HG03432 (cell line): ENCODE results near the gene SLC34A1.
"Not testable (repeated sequence)": the region's sequence is repeated elsewhere in the genome, so short reads cannot be mapped to it uniquely, and the experiment has no call there.

Source experiments
- ATAC-seq: cut with Tn5 transposase; IDR thresholded peaks from one replicate; pipeline ENCODE4 v1.9.1; 2021; ENCODE audit warnings: mild to moderate bottlenecking, moderate library complexity; ENCODE audit not compliant: unreplicated experiment

The SLC34A1 gene

GRCh38 chr5:177367981-177368868 is 16.0 kb upstream of the SLC34A1 start:
- no peak for ATAC-seq

GRCh38 chr5:177368869-177369644 is 15.2 kb upstream of the SLC34A1 start:
- no peak for ATAC-seq

- ATAC-seq, result no peak
These were observed 14.4 kb upstream of the SLC34A1 start for GRCh38 chr5:177369645-177370440.

GRCh38 chr5:177370488-177371119 is 13.6 kb upstream of the SLC34A1 start:
- ATAC-seq, result peak; percentile 53

GRCh38 chr5:177371120-177372033 is 12.9 kb upstream of the SLC34A1 start:
- ATAC-seq, result no peak

GRCh38 chr5:177372034-177372896 is 12.0 kb upstream of the SLC34A1 start:
- no peak for ATAC-seq

GRCh38 chr5:177372910-177373309 is 11.3 kb upstream of the SLC34A1 start:
- no peak for ATAC-seq

- ATAC-seq, result no peak
These were observed 10.4 kb upstream of the SLC34A1 start for GRCh38 chr5:177373806-177374205.

- no peak for ATAC-seq
These were observed 10.0 kb upstream of the SLC34A1 start for GRCh38 chr5:177374211-177374610.

- not testable (repeated sequence) for ATAC-seq
These were observed 8.7 kb upstream of the SLC34A1 start for GRCh38 chr5:177375516-177375915.

GRCh38 chr5:177376107-177376506 is 8.1 kb upstream of the SLC34A1 start:
- no peak for ATAC-seq

GRCh38 chr5:177377851-177378776 is 6.1 kb upstream of the SLC34A1 start:
- ATAC-seq, result no peak

- peak; percentile 60 for ATAC-seq
These were observed 5.0 kb upstream of the SLC34A1 start for GRCh38 chr5:177378884-177379883.

- ATAC-seq, result no peak
These were observed 3.5 kb upstream of the SLC34A1 start for GRCh38 chr5:177380805-177381126.

GRCh38 chr5:177382423-177383029 is 1.7 kb upstream of the SLC34A1 start:
- no peak for ATAC-seq

GRCh38 chr5:177383181-177383580 is 1.1 kb upstream of the SLC34A1 start:
- no peak for ATAC-seq
